Smooth muscle cell (in vitro differentiated cells): ENCODE results near the gene PRICKLE2. TPM values are rescaled to one million over a fixed set of nuclear protein-coding genes. Genes with fewer than 3 reads are reported as not detected.
"Not testable (repeated sequence)": the region's sequence is repeated elsewhere in the genome, so short reads cannot be mapped to it uniquely, and the experiment has no call there.

Source experiments
- DNase-seq: peaks from one replicate; lab custom pipeline; 2025; ENCODE audit not compliant: unreplicated experiment; lab: John Stamatoyannopoulos, UW
- H2AFZ ChIP-seq: fragments of 200-600 bp; sonication (generic); 2 replicates; pipeline ENCODE4 v1.6.0; 2016; ENCODE audit warnings: antibody characterized with exemption, low read depth, mild to moderate bottlenecking
- H3F3A ChIP-seq: fragments of 200-600 bp; sonication (generic); 2 replicates; pipeline ENCODE4 v1.6.0; 2017; ENCODE audit warnings: antibody characterized with exemption, low read depth
- H3K27ac ChIP-seq: fragments of 200-600 bp; sonication (generic); 2 replicates; pipeline ENCODE4 v1.5.1; 2016; ENCODE audit warnings: low read depth, mild to moderate bottlenecking
- H3K27me3 ChIP-seq: fragments of 200-600 bp; sonication (generic); 2 replicates; pipeline ENCODE4 v1.6.1; 2016; ENCODE audit warnings: low read depth, mild to moderate bottlenecking
- H3K36me3 ChIP-seq: fragments of 200-600 bp; sonication (generic); 2 replicates; pipeline ENCODE4 v1.5.1; 2016; ENCODE audit warnings: low read depth
- H3K4me1 ChIP-seq: fragments of 200-600 bp; sonication (generic); 2 replicates; pipeline ENCODE4 v1.5.1; 2016; ENCODE audit warnings: low read depth
- H3K4me2 ChIP-seq: fragments of 200-600 bp; sonication (generic); 2 replicates; pipeline ENCODE4 v1.6.0; 2016; ENCODE audit warnings: mild to moderate bottlenecking
- H3K4me3 ChIP-seq: fragments of 200-600 bp; sonication (generic); 2 replicates; pipeline ENCODE4 v1.5.1; 2016; ENCODE audit warnings: mild to moderate bottlenecking
- H3K79me2 ChIP-seq: fragments of 200-600 bp; sonication (generic); 2 replicates; pipeline ENCODE4 v1.6.0; 2016; ENCODE audit warnings: low read depth, mild to moderate bottlenecking
- H3K9ac ChIP-seq: fragments of 200-600 bp; sonication (generic); 2 replicates; pipeline ENCODE4 v1.6.0; 2016; ENCODE audit warnings: low read depth
- H3K9me3 ChIP-seq: fragments of 200-600 bp; sonication (generic); replicated peaks from 2 replicates; pipeline ENCODE4 v1.5.1; 2016; ENCODE audit warnings: low read depth
- H4K20me1 ChIP-seq: fragments of 200-600 bp; sonication (generic); 2 replicates; pipeline ENCODE4 v1.6.0; 2016; ENCODE audit warnings: low read depth
- WGBS: methylation state at CpG from one replicate; pipeline ENCODE4 v1.1.7; 2016; ENCODE audit warnings: low lambda C conversion rate; 5-methylcytosine and 5-hydroxymethylcytosine counted together
- polyA plus RNA-seq: library from polyadenylated mRNA; unstranded; fragments of >200 nt; fragmentation: Nextera tagmentation; extraction: Ambion mirVana; gene quantifications from 2 replicates; pipeline ENCODE4 v1.2.1, GENCODE V29; 2016
- total RNA-seq: library from RNA; depleted of rRNA; stranded (reverse); fragments of >200 nt; gene quantifications from 2 replicates; pipeline ENCODE4 v1.2.3, GENCODE V29; 2014
- TF ChIP-seq, protein P1 (sequence below): fragments of 200-600 bp; sonication (generic); IDR thresholded peaks from 2 replicates; pipeline ENCODE4 v1.5.1; 2017; ENCODE audit warnings: borderline replicate concordance, mild to moderate bottlenecking, antibody characterized with exemption; ENCODE audit not compliant: insufficient read depth, poor library complexity, severe bottlenecking

The PRICKLE2 gene
- total and polyA plus RNA-seq, 2 experiments from 2014 or later = 7.8 to 49.9 TPM

DNA sequence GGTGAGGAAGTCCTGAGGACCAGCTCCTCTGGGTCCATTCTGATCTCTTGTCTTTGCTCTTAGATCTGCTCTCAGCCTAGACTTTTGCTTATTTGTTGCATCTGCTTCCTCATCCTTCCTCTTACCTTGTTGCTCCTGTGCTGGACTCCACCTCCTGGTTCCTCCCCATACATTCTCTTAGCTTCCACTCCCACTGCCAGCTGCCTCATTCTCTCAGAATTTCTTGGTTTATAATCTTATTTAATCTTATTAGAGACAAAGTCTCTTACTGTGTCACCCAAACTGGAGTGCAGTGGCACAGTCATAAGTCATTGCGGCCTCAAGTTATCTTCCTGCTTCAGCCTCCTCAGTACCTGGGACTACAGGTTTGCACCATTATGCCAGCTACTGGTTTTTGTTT, 133.8 kb downstream of the PRICKLE2 start:
- H3K4me3 ChIP-seq = no peak overlapping the region
- no peak for DNase-seq
- peaks cover 13% of the 10 kb centered on the region for H3K4me1 ChIP-seq
- H2AFZ ChIP-seq = no peak overlapping the region
- TF ChIP-seq, protein P1, sequence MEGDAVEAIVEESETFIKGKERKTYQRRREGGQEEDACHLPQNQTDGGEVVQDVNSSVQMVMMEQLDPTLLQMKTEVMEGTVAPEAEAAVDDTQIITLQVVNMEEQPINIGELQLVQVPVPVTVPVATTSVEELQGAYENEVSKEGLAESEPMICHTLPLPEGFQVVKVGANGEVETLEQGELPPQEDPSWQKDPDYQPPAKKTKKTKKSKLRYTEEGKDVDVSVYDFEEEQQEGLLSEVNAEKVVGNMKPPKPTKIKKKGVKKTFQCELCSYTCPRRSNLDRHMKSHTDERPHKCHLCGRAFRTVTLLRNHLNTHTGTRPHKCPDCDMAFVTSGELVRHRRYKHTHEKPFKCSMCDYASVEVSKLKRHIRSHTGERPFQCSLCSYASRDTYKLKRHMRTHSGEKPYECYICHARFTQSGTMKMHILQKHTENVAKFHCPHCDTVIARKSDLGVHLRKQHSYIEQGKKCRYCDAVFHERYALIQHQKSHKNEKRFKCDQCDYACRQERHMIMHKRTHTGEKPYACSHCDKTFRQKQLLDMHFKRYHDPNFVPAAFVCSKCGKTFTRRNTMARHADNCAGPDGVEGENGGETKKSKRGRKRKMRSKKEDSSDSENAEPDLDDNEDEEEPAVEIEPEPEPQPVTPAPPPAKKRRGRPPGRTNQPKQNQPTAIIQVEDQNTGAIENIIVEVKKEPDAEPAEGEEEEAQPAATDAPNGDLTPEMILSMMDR = no peak
- no peaks in the 10 kb centered on the region for H3K27me3 ChIP-seq
- no peak overlapping the region for H3K4me2 ChIP-seq
- WGBS = 88% methylated on average over 1 of the region's 1 CpG
- no peaks in the 10 kb centered on the region for H3K36me3 ChIP-seq
- no peak overlapping the region for H3K9ac ChIP-seq
- H4K20me1 ChIP-seq = peaks cover 7% of the 10 kb centered on the region
- peaks cover 28% of the 10 kb centered on the region for H3F3A ChIP-seq
- no peak overlapping the region for H3K27ac ChIP-seq
- H3K9me3 ChIP-seq = no peaks in the 10 kb centered on the region
- H3K79me2 ChIP-seq = no peaks in the 10 kb centered on the region

DNA sequence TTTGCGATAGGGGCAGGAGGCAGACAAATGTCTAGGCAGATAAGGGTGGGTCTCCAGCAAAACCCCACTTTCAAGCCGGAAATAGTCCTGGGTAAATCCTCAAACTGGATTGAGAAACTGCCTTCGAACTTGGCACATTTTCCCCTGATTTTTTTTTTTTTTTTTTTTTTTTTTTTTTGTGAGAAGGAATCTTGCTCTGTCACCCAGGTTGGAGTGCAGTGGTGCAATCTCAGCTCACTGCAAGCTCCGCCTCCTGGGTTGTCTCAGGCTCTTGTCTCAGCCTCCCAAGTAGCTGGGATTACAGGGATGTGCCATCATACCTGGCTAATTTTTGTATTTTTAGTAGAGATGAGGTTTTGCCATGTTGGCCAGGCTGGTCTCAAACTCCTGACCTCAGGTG, 135.9 kb downstream of the PRICKLE2 start:
- H4K20me1 ChIP-seq, DNase-seq, H3K9me3 ChIP-seq, H3K79me2 ChIP-seq, H3K9ac ChIP-seq, H2AFZ ChIP-seq, H3K27me3 ChIP-seq, H3K4me3 ChIP-seq, H3K36me3 ChIP-seq: not testable (repeated sequence)
- peak overlapping the region; percentile 65 for H3K4me2 ChIP-seq
- peaks cover 21% of the 10 kb centered on the region for H3F3A ChIP-seq
- H3K4me1 ChIP-seq = peaks cover 13% of the 10 kb centered on the region
- H3K27ac ChIP-seq = peak overlapping the region; percentile 51
- 35% methylated on average over 4 of the region's 4 CpGs for WGBS

DNA sequence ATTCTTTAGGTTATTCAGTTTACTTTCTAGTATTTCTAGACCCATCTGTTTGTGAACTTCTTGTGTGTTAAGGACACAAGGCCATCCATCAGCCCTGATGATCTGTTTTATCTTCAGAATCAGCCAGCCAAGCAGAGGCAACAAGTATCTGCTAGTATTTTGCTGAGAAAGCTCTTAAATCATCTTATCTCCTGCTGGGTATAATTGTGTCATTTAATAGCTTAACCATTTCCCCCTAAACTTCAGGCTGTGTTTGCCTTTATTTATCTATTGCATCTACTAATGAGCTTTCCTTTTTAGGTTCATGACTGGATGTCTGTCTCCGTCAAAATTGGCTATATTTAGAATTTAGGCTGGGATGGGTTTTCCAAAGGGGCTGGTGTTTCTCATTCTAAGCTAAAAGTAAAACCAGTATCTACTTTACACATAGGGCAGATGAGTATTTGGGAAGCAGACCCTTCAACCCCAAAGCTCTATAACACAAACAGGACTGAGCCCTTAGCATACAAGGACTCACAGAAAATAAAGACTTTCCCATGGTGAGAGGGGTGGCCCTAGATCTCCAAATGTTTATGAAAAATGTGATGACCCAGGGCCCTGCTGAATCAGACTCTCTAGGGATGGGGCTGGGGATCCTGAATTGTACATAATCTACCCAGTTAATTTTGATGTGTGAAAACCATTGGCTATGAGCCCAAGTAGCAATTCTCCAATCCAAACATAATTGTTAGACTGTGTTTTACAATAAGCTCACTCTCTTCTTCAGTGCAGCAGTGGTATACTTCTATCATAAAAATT, 136.7 kb downstream of the PRICKLE2 start:
- no peak for DNase-seq
- Histone ChIP-seq H2AFZ (no peak overlapping the region), H3F3A (peaks cover 16% of the 10 kb centered on the region), H3K36me3 (no peaks in the 10 kb centered on the region), H3K9ac (no peak overlapping the region), H3K4me3 (no peak overlapping the region), H3K4me2 (peak overlapping the region; percentile 65), H3K79me2 (no peaks in the 10 kb centered on the region), H3K4me1 (peaks cover 18% of the 10 kb centered on the region), H3K9me3 (no peaks in the 10 kb centered on the region), H3K27me3 (no peaks in the 10 kb centered on the region), H4K20me1 (no peaks in the 10 kb centered on the region), H3K27ac (peak overlapping the region; percentile 51)
- 4% methylated on average over 1 of the region's 1 CpG for WGBS
- TF ChIP-seq, protein P1 = no peak

DNA sequence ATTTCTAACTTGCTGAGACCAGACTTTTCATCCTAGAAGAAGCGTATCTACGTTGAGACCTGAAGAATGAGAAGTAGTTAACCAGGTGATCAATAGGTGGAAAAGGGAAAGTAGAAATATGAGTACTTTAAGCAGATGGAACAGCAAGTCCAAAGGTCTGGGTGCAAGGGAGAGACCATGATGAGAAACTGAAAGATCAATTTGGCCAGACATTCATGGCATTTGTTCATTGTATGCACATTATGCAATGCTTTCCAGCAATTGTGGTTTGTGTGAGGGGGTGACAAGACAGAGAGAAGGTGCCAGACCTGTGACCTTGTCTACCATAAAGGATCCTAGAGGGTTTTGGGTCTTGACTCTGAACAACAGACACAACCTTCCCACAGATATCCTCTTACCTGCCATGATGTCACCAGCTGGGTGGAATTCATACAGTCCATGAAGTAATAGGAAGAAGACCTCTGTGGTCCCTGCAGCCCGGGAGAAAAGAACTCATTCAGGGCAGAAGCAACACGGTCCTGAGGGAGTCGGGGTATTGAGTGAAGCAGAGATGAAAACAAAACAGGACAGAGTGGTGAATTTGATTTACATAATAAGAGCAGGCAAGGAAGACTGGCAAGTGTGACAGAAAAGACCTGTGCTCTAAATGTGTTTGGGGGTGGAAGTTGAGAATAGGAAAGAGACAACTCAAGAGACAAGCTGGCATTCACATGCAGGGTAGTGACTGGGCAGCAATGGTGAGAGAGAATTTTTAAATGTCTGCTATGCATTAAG, 138.6 kb downstream of the PRICKLE2 start:
- H3K27ac ChIP-seq = no peak overlapping the region
- H3F3A ChIP-seq = peaks cover 16% of the 10 kb centered on the region
- no peaks in the 10 kb centered on the region for H4K20me1 ChIP-seq
- no peak for DNase-seq
- no peaks in the 10 kb centered on the region for H3K36me3 ChIP-seq
- no peaks in the 10 kb centered on the region for H3K9me3 ChIP-seq
- H3K4me2 ChIP-seq = no peak overlapping the region
- 78% methylated on average over 5 of the region's 5 CpGs for WGBS
- H2AFZ ChIP-seq = no peak overlapping the region
- peaks cover 18% of the 10 kb centered on the region for H3K4me1 ChIP-seq
- TF ChIP-seq, protein P1 = no peak
- no peak overlapping the region for H3K9ac ChIP-seq
- no peaks in the 10 kb centered on the region for H3K27me3 ChIP-seq
- H3K4me3 ChIP-seq = no peak overlapping the region
- H3K79me2 ChIP-seq = no peaks in the 10 kb centered on the region
